ENCODE results near the gene MYCBP.

Gene MYCBP

GRCh38 chr1:38819040-38819439, 54.1 kb downstream of the MYCBP start:
- no peak for DNase-seq

GRCh38 chr1:38818175-38818976, 54.8 kb downstream of the MYCBP start:
- DNase-seq = peak; percentile 44

- DNase-seq = no peak
Measured at GRCh38 chr1:38817267-38818174, 55.6 kb downstream of the MYCBP start.

- DNase-seq = peak; percentile 32
Measured at GRCh38 chr1:38815903-38816627, 57.1 kb downstream of the MYCBP start.

- DNase-seq = no peak
Measured at GRCh38 chr1:38814984-38815464, 58.1 kb downstream of the MYCBP start.

- DNase-seq = no peak
Measured at GRCh38 chr1:38814444-38814983, 58.6 kb downstream of the MYCBP start.

GRCh38 chr1:38812981-38813380, 60.2 kb downstream of the MYCBP start:
- no peak for DNase-seq

Data from NCI-H1105 (cell line).